ENCODE measurements around the gene LOXL1.

The LOXL1 gene

DNA sequence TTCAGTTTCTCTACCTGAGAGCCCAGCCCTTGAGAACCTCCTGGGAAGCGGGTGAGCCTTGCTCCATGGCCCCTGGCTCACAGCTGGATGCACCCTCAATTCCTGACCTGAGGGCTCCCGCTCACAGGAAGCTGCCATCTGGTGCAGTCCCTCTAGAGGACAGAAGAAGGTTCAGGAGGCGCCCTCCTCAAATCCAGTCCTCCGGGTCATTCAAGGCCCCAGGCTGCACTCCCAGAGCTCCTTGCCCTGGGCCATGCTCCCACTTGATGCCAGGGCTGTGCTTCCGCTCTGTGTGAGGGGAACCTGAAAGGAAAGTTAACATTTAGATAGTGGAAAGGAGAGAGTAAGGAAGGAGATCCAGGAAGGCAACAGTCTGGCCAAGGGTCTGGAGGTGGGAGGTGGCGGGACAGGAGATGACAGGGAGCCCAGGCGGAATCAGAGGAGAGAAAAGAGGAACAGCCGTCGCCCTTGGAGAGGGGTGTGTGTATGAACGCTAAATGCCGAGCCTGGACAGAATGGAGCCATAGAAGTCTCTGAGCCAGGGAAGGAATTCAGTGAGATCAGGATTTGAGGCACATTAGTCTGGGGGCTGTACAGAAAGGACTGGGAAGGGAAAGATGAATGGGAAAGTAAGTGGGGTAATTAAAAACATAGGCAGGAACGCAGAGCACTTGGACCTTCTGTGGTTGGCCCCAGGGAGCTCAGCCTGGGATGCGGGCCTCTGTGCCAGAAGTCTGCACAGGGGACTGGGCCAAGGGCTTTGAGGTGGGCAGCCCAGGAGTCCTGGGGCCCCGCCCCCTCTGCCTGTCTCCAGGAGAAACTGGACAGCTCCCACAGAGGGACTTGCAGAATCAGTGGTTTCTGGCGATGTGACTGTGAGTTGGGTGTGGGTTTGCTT is 26.8 kb upstream of the LOXL1 start:
- no peak for DNase-seq (ENCODE audit: low read depth)

DNA sequence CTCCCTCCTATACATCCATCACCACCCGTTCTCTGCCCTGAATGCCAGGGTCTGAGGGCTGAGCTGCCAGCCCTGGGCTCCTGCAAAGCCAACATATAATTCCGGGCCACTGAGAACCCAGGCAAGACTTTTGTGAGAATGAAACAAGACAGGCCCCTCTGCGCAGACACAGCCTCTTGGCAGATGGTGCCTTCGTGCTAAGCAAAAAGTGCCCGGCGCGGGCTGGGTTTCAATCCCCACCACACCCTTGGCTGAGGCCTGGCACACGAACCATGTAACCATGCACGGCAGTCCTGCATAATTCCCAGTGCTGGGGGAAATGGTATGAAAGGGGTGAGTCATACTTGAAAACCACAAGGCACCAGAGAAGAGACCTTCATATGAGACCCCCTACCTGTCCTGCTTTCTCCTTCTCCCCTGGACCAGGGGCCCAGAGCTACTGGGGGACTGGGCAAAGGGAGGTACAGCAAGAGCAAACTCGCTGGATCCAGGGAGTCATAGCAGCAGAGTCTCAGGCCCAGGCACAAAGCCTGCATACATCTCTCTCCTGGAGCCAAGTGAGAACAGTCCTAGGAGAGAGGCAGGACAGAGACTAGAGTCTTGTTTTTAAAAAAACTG is 26.1 kb upstream of the LOXL1 start:
- peak; percentile 8 for DNase-seq (ENCODE audit: low read depth)

DNA sequence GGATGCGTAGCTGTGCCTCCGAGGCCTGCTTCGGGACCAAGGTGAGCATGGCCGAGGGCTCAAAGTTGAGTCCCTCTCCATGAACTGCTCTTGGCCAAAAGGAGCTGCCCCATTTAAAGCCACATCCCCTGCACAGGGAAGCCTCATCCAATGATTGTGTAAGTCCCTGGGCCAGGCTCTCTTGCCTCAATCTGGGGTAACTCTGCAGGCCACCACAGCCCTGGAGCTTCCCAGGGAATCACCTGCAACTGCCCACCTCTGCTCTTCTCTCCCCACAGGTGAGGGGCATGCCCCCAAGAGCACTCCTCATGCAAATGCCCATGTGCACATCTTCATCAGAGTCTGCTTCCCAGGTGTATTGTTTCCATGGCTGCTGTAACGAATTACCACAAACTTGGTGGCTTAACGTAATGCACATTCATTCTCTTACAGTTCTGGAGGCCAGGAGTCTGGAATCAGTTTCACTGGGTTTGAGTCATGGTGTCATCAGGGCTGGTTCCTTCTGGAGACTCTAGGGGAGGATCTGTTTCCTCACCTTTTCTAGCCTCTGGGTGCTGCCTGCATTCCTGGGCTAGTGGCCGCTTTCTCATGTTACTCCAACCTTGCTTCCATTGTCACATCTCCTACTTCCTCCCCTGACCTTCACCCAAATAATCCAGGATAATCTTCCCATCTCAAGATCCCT is 25.0 kb upstream of the LOXL1 start:
- DNase-seq (ENCODE audit: low read depth) = no peak

- no peak for DNase-seq (ENCODE audit: low read depth)
Measured at GRCh38 chr15:73902121-73903020, 23.9 kb upstream of the LOXL1 start.

DNA sequence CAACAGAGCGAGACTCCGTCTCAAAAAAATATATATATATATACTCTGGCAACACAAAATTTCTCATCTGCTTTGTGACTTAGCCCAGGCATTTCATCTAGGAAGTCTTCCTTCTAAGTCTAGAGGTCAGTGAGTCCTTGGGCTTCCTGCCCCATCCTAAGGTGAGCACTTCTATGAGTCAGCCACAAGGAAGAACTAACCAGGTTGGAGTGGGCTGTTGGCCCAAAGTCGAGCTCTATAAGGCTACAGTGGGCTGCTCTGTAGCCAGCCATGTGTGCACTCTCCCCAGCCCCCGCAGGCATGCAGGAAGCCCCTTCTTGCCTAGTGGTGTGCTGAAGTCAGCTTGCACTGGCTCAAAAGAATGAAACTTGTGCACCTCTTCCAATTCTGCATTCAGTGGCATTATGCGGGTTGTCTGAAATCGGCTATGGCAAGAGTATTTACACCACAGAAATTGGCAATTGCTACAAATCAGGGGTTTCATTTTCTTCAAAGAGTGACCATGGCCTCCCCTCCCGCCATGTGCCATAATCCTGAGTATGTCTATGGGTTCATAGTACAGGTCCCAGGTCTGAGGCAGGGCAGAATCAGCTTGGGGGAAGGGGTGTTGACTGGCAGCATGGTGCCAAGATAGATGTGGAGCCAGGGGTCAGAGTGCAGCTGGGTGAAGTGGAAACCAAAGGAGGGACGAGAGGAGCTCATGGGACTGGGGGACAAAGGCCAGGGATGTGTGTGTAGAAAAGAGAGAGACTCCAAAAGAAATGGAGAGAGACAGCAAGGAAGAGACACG is 22.0 kb upstream of the LOXL1 start:
- no peak for DNase-seq (ENCODE audit: low read depth)

DNA sequence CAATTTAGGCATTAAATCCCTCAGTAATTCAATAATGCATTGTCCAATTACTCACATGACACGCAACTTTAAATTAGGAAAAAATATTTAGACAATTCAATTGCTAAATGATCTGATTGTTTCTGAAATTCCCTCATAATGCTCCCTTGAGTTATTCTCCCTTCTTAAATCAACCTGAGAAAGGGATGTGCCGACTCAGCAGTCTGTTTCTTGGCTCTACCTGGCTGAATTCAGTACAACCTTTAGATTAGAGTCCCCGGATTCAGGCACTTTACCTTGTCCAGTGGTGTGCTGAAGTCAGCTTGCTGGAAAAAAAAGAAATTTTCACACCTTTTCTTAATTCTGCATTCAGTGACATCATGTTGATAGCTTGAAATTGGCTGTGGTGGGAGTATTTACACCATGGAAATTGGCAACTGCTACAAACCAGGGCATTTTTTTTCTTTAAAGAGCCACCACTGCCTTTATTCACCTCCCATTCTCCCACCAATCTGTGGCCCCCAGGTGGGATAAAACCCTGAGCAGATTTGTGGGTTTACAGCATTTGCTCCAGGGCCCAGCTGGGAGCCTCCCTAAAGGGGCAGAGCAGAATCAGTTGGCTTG is 20.9 kb upstream of the LOXL1 start:
- DNase-seq (ENCODE audit: low read depth) = no peak

- peak; percentile 18 for DNase-seq (ENCODE audit: low read depth)
Measured at GRCh38 chr15:73906346-73907034, 19.8 kb upstream of the LOXL1 start.

DNA sequence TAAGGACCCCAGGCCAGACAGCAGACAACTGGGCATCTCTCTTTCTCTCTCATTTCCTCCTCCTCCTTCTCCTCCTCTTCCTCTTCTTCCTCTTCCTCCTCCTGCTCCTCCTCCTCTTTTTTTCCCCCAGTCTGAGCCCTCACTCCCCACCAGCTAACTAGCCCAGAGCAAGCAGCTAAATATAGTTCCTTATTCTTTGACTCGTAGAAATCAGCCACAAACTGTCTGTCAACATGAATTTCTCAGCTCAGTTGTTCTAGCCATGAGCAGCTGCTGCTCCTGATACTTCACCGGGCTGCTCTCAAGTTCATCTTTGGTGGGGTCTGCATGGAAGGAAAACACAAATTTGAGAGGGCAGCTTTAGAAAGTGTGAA is 19.2 kb upstream of the LOXL1 start:
- DNase-seq (ENCODE audit: low read depth) = no peak

DNA sequence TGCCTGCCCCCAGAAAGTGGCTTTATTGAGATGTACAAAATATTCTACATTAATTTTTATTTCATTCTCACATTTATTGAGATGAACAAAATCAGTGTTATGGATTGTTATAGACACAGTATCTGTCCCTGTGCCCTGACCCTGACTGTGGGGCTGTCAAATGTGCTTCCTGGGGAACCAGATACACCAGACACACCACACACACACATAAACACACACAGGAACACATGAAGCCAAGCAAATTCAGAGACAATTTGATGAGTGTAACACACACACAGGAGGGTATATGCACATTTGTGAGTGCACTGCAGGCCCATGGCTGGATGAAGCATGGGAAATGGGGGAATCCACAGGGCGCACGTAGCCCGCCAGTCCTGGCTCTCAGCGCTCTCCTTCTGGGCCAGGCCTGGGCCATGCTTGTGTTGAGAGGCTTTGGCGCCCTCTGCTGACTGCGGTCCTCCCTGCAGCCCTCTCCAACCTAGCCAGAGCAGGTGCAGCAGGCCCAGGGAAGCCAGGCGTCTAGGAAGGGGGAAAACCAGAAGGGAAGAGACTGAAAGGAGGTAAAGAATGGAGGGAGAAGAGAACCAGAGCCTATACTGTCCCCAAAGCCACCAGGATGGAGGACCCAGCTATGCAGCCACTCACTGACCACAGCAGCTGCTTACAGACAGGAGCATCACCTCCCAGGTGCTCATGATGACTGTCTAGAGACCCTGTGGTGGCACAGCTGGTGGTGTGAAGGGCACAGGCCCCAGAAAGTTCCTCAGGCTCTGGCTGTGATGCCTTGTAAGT is 18.0 kb upstream of the LOXL1 start:
- DNase-seq (ENCODE audit: low read depth) = peak; percentile 38

DNA sequence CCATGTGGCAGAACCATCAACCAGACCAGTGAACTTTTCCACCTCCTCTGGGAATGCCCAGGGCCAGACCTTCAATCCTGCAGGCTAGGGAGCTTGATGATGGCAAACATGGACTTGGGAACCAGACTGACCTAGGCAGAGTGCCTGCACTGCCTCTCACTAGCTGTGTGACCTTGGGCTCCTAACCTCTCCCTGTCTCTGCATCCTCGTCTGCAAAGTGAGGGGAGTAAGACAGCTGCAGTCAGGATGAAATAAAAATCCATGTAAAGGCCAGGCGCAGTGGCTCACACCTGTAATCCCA is 17.5 kb upstream of the LOXL1 start:
- no peak for DNase-seq (ENCODE audit: low read depth)

DNA sequence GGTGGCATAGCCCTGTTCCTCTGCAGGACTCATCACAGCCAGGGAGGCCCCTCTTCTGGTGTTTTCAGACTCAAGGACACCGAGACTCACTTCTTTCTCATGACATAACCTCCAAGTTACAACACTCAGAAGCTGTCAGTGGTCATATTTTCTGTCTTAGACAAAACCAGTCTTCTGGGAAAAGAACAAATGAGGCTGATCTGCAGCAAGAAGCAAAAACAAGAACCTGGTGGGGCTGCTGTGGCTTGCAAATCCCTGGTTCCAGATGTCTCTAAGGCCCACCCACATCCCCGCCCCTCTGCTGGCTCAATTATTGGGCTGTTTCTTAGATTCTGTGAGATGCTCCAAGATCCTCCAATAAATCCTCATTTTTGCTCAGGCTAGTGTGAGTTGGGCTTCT is 16.6 kb upstream of the LOXL1 start:
- no peak for DNase-seq (ENCODE audit: low read depth)

DNA sequence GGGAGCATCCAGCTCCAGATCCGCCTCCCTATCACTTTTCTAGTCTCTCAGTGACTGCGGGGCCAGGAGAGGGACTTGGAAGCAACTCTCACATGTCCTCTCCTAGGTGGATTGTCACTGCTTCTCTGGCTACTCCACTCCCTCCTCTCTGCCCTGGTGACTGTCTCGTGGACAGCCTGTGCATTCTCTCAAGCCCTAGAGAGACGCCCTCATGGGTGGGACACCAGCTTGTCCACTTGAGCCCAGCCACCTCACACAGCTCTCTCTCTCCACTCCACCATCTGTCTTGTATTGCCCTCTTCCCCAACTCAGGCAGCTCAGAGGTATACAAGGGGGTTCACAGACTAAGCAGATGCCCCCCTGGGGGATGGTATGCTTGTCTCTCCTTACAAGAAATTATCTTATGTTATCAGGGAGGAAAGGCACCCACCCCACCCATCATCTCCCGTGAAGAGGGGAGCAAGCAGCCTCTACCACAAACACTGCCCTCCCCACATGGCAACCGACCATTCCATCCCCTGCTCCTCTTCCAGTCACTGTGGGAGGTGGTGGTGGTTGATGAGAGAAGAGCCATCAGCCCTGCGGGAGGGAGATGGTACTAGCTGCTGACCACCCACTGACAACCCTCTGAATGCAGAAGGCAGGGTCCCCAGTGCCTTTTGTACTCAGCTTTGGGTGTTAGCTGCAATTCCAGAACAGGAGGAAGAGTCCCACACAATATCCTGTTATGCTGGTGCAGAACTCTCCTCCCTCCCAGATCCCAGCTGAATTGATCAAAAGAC is 15.5 kb upstream of the LOXL1 start:
- DNase-seq (ENCODE audit: low read depth) = no peak

GRCh38 chr15:73912030-73912596 is 14.1 kb upstream of the LOXL1 start:
- no peak for DNase-seq (ENCODE audit: low read depth)

DNA sequence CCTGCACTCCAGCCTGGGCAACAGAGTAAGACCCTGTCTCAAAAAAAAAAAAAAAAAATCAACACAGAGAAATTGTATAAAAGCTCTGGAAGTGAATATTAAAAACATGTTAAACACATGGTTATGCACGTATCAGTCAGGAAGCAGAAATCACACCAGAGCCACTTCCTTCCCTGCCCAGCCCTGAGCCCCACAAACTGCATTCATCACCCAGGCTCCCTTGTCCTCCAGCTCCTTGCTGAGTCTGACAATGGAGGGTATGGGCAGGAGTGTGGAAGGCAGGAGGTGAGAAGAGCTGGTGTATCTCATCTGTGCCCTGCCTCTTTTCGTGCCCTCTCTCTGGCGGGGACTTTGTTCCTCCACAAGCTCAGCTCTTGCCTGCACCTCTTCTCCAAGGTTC is 12.1 kb upstream of the LOXL1 start:
- no peak for DNase-seq (ENCODE audit: low read depth)

GRCh38 chr15:73915082-73915481 is 11.2 kb upstream of the LOXL1 start:
- no peak for DNase-seq (ENCODE audit: low read depth)

DNA sequence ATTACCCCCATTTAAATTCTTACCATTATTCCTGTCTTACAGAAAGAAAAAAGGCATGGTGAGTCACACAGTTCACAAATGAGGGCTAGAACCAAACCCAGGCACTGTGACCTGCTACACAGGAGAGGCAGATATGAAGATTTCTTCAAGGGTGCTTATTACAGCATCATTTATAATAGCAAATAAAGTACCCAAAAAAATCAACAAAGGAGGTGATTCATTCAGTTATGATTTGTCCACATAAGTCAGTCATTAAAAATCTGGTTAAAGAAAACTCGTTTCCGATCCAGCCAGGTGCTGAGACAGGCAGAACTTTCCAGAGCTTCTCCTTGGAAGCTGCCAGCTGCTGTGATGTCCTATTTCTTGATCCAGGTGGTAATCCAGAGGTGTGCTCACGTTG is 7.5 kb upstream of the LOXL1 start:
- DNase-seq (ENCODE audit: low read depth) = no peak

DNA sequence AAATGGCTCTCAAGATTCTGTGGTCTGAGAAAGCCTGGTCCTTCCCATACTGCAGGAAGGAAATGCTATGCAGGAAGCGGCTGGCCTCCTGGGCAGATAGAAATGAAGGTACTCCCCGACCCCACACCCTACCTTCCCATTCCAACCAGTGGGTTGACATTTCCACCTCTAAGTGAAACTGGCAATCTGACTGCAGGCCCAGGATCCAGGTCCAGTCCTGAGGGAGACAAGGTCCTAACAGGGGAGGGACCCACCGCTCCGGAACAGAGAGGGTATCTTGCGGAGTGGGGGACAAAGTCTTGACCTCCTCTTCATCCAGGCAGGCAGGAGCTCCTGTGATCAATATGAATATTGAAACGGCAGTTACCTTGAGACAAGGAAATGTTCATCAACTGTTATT is 6.6 kb upstream of the LOXL1 start:
- DNase-seq (ENCODE audit: low read depth) = no peak

DNA sequence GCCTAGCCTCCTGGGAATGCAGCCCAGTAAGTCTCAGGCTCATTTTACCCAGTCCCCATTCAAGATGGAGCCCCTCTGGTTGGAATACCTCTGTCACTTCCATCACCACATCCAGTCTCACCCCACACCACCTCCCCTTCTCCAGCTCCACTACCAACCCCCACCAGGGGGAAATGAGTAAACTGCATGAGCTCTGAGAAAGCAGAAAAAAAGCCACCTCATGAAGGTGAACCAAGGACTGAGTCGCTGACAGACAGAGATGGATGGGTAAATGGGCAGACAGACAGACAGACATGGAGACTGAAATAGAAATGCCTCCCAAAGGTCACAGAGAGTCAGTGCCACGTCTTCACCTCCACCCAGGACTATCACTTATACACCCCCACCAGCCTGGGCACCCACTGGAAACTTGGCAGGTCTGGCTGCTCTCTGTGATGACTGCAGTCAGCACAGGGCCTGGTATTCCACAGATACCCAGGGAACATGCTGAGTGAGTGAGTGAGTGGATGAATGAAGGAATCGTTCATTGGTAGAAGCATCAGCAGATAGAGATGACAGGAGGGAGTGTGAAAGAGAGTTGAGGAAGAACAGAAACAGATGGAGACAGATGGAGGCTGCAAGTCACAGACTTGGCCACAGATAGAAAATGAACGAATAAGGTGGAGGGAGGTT is 4.9 kb upstream of the LOXL1 start:
- DNase-seq (ENCODE audit: low read depth) = no peak
